Right lobe of liver (tissue), 6 donors: ENCODE data around the gene POLA2. TPM values are rescaled to one million over a fixed set of nuclear protein-coding genes. Genes with fewer than 3 reads are reported as not detected.

Source experiments
- ATAC-seq, 4 donors: fragments of 200-7000 bp; cut with Tn5 transposase; one replicate each; pipeline ENCODE4 v1.9.1; 2020; ENCODE audit warnings: mild to moderate bottlenecking in 4 of 4, moderate library complexity in 4 of 4
- DNase-seq, 3 donors: peaks; one replicate each; pipeline ENCODE4 v3.0.0-alpha.2; 2020
- H3K27ac ChIP-seq, 3 donors: fragments of 200-600 bp; one replicate each; pipeline ENCODE4 v1.8.0; 2022
- H3K27me3 ChIP-seq, 2 donors: fragments of 200-600 bp; one replicate each; pipeline ENCODE4 v1.8.0; 2022
- H3K36me3 ChIP-seq, 4 donors: fragments of 200-600 bp; sonication (generic) in 1 of 4; one replicate each; pipeline versions ENCODE4 v1.5.1 to v1.8.0; 2017 to 2022; ENCODE audit warnings: control low read depth in 1 of 4
- H3K4me1 ChIP-seq, 4 donors: fragments of 200-600 bp; sonication (generic) in 1 of 4; one replicate each; pipeline versions ENCODE4 v1.5.1 to v1.8.0; 2017 to 2022; ENCODE audit warnings: control low read depth in 1 of 4
- H3K4me3 ChIP-seq, 3 donors: fragments of 200-600 bp; one replicate each; pipeline ENCODE4 v1.8.0; 2022
- H3K9me3 ChIP-seq, 4 donors: fragments of 200-600 bp; sonication (generic) in 1 of 4; one replicate each; pipeline versions ENCODE4 v1.5.1 to v1.8.0; 2017 to 2022; ENCODE audit warnings: control low read depth in 1 of 4
- POLR2A ChIP-seq: fragments of 450-650 bp; IDR thresholded peaks from one replicate; pipeline ENCODE4 v1.6.1; 2017; ENCODE audit warnings: antibody characterized with exemption, mild to moderate bottlenecking
- WGBS: methylation state at CpG from one replicate; pipeline ENCODE4 v1.1.6; 2018; ENCODE audit warnings: low coverage, low lambda C conversion rate; ENCODE audit not compliant: insufficient coverage; ENCODE audit errors: missing lambda C conversion rate; 5-methylcytosine and 5-hydroxymethylcytosine counted together
- intact Hi-C, 2 donors: fragments of 100-400 bp; cut with DNase I; formaldehyde crosslinking; loops; one replicate each; pipeline versions ENCODE4 v1.11.2 to v1.14.1; 2022
- total RNA-seq, 6 experiments: library from RNA; depleted of rRNA in 2 of 6; stranded (reverse); fragments of >200 nt in 2 of 6; fragmentation: NEBNext Ultra II Directional in 3 of 6; extraction: Animal tissue kit (Norgen Biotek cat#: 25700) in 3 of 6; gene quantifications; one replicate each; pipeline versions ENCODE4 v1.1.0 to v1.2.4, GENCODE V29; 2016 to 2023
- TF ChIP-seq, protein P1 (sequence below), 4 donors: fragments of 200-600 bp in 3 of 4; fragments of 450-650 bp in 1 of 4; IDR thresholded peaks; one replicate each; pipeline versions ENCODE4 v1.5.1 to v1.8.0; 2016 to 2022; ENCODE audit warnings: antibody characterized with exemption in 4 of 4, mild to moderate bottlenecking in 2 of 4
- donor health status: DM: no; HTN: yes; CAD: no.
- donor health status: DM: no; HTN: no; CAD: no.
- donor health status: DM: no; HTN: no; CAD: no.
- donor health status: DM: no; HTN: yes; CAD: no.
- donor health status: DM: no; HTN: yes; CAD: no.

The POLA2 gene
- total RNA-seq, 6 experiments from 2014 or later = 1.8 to 8.4 (median 3.5) TPM

DNA sequence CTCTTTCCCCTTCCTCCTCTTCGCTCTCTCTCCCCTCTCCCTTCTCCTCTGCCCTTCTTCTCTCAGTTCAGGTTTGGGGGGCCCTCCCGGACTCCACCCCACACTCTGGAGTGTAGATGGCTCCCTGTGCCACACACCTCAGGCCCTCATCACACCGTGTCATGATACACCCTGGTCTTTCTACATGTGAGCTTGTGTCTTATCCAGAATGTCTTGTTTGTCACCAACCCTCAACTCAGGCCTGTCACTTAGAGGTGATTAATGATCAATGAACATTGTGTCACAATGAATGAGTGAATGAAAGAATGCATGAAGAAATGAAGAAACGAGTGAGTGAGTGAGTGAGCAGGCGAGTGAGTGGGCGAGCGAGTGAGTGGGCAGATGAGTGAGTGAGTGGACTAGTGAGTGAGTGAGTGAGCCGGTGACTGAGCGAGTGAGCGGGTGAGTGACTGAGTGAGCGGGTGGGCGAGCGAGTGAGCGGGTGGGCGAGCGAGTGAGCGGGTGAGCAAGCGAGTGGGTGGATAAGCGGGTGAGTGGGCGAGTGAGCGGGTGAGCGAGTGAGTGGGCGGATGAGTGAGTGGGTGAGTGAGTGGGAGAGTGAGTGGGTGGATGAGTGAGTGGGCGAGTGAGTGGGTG lies 46.2 kb upstream of the POLA2 start:
- 84% methylated on average over 24 of the region's 24 CpGs for WGBS

DNA sequence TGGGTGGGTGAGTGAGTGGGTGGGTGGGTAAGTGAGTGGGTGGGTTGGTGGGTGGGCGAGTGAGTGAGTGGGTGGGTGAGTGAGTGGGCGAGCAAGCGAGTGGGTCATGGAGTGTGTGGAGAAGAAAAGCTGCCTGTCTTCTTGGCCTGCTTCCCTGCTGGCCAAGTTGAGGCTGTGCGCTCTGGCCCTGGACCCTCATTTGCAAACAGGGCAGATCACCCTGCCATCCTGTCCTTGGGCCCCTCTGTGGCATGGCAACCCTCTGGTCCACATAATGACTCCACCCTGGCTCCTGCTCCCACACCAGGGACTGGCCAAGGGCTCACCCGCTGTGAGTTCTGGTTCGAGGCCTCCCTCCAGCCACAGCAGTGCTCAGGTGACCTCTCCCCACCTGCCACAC lies 44.9 kb upstream of the POLA2 start:
- intact Hi-C loops = no loop called here
- H3K4me1 ChIP-seq = no peaks in the 10 kb centered on the region
- no peaks in the 10 kb centered on the region for H3K36me3 ChIP-seq
- peak in 1 of 3 donors; percentile 36 for DNase-seq
- no peak for ATAC-seq
- no peaks in the 10 kb centered on the region for H3K9me3 ChIP-seq
- no peak overlapping the region for H3K27ac ChIP-seq
- TF ChIP-seq, protein P1, sequence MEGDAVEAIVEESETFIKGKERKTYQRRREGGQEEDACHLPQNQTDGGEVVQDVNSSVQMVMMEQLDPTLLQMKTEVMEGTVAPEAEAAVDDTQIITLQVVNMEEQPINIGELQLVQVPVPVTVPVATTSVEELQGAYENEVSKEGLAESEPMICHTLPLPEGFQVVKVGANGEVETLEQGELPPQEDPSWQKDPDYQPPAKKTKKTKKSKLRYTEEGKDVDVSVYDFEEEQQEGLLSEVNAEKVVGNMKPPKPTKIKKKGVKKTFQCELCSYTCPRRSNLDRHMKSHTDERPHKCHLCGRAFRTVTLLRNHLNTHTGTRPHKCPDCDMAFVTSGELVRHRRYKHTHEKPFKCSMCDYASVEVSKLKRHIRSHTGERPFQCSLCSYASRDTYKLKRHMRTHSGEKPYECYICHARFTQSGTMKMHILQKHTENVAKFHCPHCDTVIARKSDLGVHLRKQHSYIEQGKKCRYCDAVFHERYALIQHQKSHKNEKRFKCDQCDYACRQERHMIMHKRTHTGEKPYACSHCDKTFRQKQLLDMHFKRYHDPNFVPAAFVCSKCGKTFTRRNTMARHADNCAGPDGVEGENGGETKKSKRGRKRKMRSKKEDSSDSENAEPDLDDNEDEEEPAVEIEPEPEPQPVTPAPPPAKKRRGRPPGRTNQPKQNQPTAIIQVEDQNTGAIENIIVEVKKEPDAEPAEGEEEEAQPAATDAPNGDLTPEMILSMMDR (IDR thresholded peaks at IDR 0.05) = no peak
- TF ChIP-seq POLR2A = no peak
- no peak overlapping the region for H3K4me3 ChIP-seq
- WGBS = 82% methylated on average over 4 of the region's 6 CpGs
- H3K27me3 ChIP-seq = no peaks in the 10 kb centered on the region

More for the DNA sequence above, 46.2 kb upstream of the POLA2 start:
- Histone ChIP-seq H3K36me3 (no peaks in the 10 kb centered on the region), H3K9me3 (no peaks in the 10 kb centered on the region), H3K27me3 (no peaks in the 10 kb centered on the region), H3K4me3 (no peak overlapping the region), H3K4me1 (peaks cover 0 to 9% (median 4%) of the 10 kb centered on the region in 4 donors), H3K27ac (no peak overlapping the region)
- ATAC-seq = no peak
- intact Hi-C loops = no loop called here
- peak in 1 of 3 donors; percentile 41 for DNase-seq
- no peak for TF ChIP-seq POLR2A
- TF ChIP-seq, protein P1 (IDR thresholded peaks at IDR 0.05) = no peak

DNA sequence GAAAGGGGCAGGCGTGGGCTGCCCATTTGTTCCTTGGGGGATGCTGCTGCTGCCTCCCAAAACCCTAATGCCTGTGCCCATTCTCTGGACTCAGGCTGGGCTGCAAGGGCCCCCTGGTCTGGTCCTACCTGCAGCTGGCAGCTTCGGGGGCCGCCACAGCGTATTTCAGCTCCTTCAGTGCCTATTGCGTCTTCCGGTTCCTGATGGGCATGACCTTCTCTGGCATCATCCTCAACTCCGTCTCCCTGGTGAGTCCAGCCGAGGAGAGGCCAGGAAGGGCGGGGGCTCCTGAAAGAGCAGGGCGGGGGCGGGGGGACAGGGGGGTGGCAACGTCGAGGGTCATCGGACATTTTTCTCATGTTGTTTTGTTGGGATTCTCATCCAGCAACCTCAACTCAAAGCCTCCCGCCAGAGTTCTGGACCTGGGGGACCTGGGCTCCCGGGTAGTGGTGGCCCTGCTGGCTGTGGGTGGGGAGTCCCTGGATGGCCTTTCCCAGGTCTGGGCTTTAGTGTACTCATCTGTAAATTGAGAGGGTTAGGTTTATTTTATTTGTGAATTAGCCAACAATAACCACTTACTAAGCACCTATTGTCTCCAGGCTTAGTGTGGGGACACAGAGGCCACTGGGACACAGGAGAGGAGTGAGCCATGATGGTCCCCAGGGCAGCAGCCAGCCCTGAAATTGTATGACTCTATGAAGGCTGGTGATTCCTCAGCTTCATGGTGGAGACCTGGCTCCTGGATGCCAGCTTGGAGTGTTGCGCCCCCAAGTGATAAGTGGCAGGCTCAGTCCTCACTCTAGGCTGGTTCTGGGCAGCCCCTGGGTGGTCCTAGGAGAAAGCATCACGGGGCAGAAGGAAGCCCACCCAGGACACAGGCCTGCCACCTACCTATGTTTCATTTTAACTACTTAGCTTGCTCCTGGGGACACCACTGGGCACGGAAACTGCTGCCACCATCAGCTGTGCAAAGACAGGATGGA lies 44.0 kb upstream of the POLA2 start:
- DNase-seq (peak in 1 of 3 donors; percentile 39), ATAC-seq (no peak)
- WGBS = 96% methylated on average over 5 of the region's 19 CpGs
- H3K27me3 ChIP-seq = no peaks in the 10 kb centered on the region
- H3K4me3 ChIP-seq = no peak overlapping the region
- H3K4me1 ChIP-seq = no peaks in the 10 kb centered on the region
- no peak overlapping the region for H3K27ac ChIP-seq
- TF ChIP-seq, protein P1 (IDR thresholded peaks at IDR 0.05) = no peak
- TF ChIP-seq POLR2A = no peak
- intact Hi-C loops = no loop called here
- H3K9me3 ChIP-seq = no peaks in the 10 kb centered on the region
- no peaks in the 10 kb centered on the region for H3K36me3 ChIP-seq

DNA sequence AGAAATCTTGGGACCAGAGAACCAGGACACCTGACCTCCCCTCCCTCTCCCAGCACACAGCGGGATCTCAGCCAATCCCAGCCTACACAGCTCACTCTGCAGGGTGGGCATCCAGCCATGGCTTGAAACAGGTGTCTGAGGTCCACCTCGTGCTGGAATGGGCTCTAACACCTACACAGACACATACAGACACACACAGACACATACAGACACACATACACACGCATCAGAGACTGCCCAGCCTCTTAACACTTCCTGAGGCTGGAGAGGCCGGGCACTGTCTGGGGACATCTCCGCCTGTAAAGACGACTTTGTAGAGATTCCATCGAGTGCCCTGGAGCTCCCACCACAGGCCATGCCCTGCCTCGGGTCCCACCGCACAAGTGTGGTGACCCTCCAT lies 43.3 kb upstream of the POLA2 start:
- TF ChIP-seq POLR2A = no peak
- TF ChIP-seq, protein P1 (IDR thresholded peaks at IDR 0.05) = no peak
- intact Hi-C loops = no loop called here
- no peaks in the 10 kb centered on the region for H3K9me3 ChIP-seq
- no peaks in the 10 kb centered on the region for H3K36me3 ChIP-seq
- no peaks in the 10 kb centered on the region for H3K27me3 ChIP-seq
- no peak overlapping the region for H3K27ac ChIP-seq
- DNase-seq (no peak), ATAC-seq (no peak)
- no peaks in the 10 kb centered on the region for H3K4me1 ChIP-seq
- WGBS = 100% methylated on average over 1 of the region's 9 CpGs
- no peak overlapping the region for H3K4me3 ChIP-seq
